Vagina (tissue), 2 donors: ENCODE results near the gene ZNF780A. TPM values are rescaled to one million over a fixed set of nuclear protein-coding genes. Genes with fewer than 3 reads are reported as not detected.

ENCODE experiments used
- DNase-seq, 2 donors: peaks; one replicate each; pipeline ENCODE4 v3.0.0-alpha.2; 2017; ENCODE audit errors: extremely low spot score in 2 of 2
- H3K27ac ChIP-seq: fragments of 200-600 bp; sonication (generic); one replicate; pipeline ENCODE4 v1.5.1; 2019
- H3K27me3 ChIP-seq: fragments of 200-600 bp; sonication (generic); one replicate; pipeline ENCODE4 v1.5.1; 2019
- H3K36me3 ChIP-seq, 2 donors: fragments of 200-600 bp; sonication (generic); one replicate each; pipeline ENCODE4 v1.5.1; 2017 to 2019
- H3K4me1 ChIP-seq: fragments of 200-600 bp; sonication (generic); one replicate; pipeline ENCODE4 v1.5.1; 2019
- H3K4me3 ChIP-seq, 2 donors: fragments of 200-600 bp; sonication (generic); 1 replicate in 1 of 2; 2 replicates in 1 of 2; pipeline ENCODE4 v1.5.1; 2016 to 2019
- H3K9me3 ChIP-seq: fragments of 200-600 bp; sonication (generic); one replicate; pipeline ENCODE4 v1.5.1; 2019
- CTCF ChIP-seq, 3 experiments: fragments of 450-650 bp in 2 of 3; fragments of 200-600 bp in 1 of 3; sonication (generic) in 1 of 3; IDR thresholded peaks; one replicate each; pipeline ENCODE4 v1.5.1; 2017 to 2019; ENCODE audit warnings: antibody characterized with exemption in 3 of 3, mild to moderate bottlenecking in 2 of 3, moderate library complexity in 2 of 3
- POLR2A ChIP-seq, 2 donors: fragments of 450-650 bp; IDR thresholded peaks; one replicate each; pipeline ENCODE4 v1.6.1; 2017; ENCODE audit warnings: antibody characterized with exemption in 2 of 2, mild to moderate bottlenecking in 2 of 2, moderate library complexity in 2 of 2
- POLR2AphosphoS5 ChIP-seq, 2 donors: sonication (generic); formaldehyde crosslinking; IDR thresholded peaks; one replicate each; pipeline ENCODE4 v1.9.0; 2017; ENCODE audit warnings: antibody characterized with exemption in 2 of 2, mild to moderate bottlenecking in 2 of 2, low read depth in 1 of 2; ENCODE audit not compliant: insufficient read depth in 1 of 2
- intact Hi-C: fragments of 100-400 bp; cut with DNase I; formaldehyde crosslinking; loops from one replicate; pipeline ENCODE4 v1.15.1; 2023
- total RNA-seq: library from RNA; depleted of rRNA; stranded (reverse); fragments of >200 nt; gene quantifications from one replicate; pipeline ENCODE4 v1.2.3, GENCODE V29; 2016

The ZNF780A gene
- total RNA-seq, 1 donor from 2014 or later: 18.7 TPM

- TF ChIP-seq CTCF (IDR thresholded peaks at IDR 0.05) (no peak), POLR2A (IDR thresholded peaks at IDR 0.05) (no peak), POLR2AphosphoS5 (IDR thresholded peaks at IDR 0.05; ENCODE audit: insufficient read depth in 1 of 2, low read depth in 1 of 2) (no peak)
- intact Hi-C loops: no loop called here
- Histone ChIP-seq H3K27me3 (no peaks in the 10 kb centered on the region), H3K36me3 (peaks cover 0 to 4% of the 10 kb centered on the region in 2 donors), H3K27ac (no peak overlapping the region), H3K4me3 (no peak overlapping the region), H3K4me1 (no peaks in the 10 kb centered on the region), H3K9me3 (peaks cover 61% of the 10 kb centered on the region)
- no peak for DNase-seq
Measured at GRCh38 chr19:40026597-40026970, 64.2 kb downstream of the ZNF780A start.

- intact Hi-C loops: no loop called here
- no peak for DNase-seq
- Histone ChIP-seq H3K27me3 (no peaks in the 10 kb centered on the region), H3K27ac (no peak overlapping the region), H3K4me3 (no peak overlapping the region), H3K4me1 (no peaks in the 10 kb centered on the region), H3K36me3 (no peaks in the 10 kb centered on the region), H3K9me3 (peaks cover 56% of the 10 kb centered on the region)
- TF ChIP-seq POLR2A (IDR thresholded peaks at IDR 0.05) (no peak), CTCF (IDR thresholded peaks at IDR 0.05) (no peak), POLR2AphosphoS5 (IDR thresholded peaks at IDR 0.05; ENCODE audit: insufficient read depth in 1 of 2, low read depth in 1 of 2) (no peak)
Measured at GRCh38 chr19:40025938-40026596, 64.7 kb downstream of the ZNF780A start.

GRCh38 chr19:40023969-40024368 is 66.8 kb downstream of the ZNF780A start:
- TF ChIP-seq POLR2AphosphoS5 (IDR thresholded peaks at IDR 0.05; ENCODE audit: insufficient read depth in 1 of 2, low read depth in 1 of 2) (no peak), CTCF (IDR thresholded peaks at IDR 0.05) (no peak), POLR2A (IDR thresholded peaks at IDR 0.05) (no peak)
- Histone ChIP-seq H3K27me3 (no peaks in the 10 kb centered on the region), H3K27ac (no peak overlapping the region), H3K4me3 (no peak overlapping the region), H3K4me1 (no peaks in the 10 kb centered on the region), H3K9me3 (peaks cover 37% of the 10 kb centered on the region), H3K36me3 (no peaks in the 10 kb centered on the region)
- intact Hi-C loops: no loop called here
- DNase-seq: no peak

Other genes starting within 250 kb of the ZNF780A start
- 180 TPM for gene FBL, start 244.6 kb downstream of the ZNF780A start, total RNA-seq
- 31.7 TPM for gene FCGBP, start 156.3 kb downstream of the ZNF780A start, total RNA-seq
- gene PSMC4, start 119.8 kb downstream of the ZNF780A start, total RNA-seq: 74.9 TPM
- gene ZNF546, start 93.9 kb downstream of the ZNF780A start, total RNA-seq: 5.2 TPM
- 12.0 TPM for gene ZNF780B, start 34.7 kb downstream of the ZNF780A start, total RNA-seq
- gene MAP3K10, start 100.5 kb upstream of the ZNF780A start, total RNA-seq: 10.6 TPM
- not detected for gene TTC9B, start 127.4 kb upstream of the ZNF780A start, total RNA-seq
- not detected for gene CCNP, start 135.7 kb upstream of the ZNF780A start, total RNA-seq
- 105 TPM for gene AKT2, start 194.4 kb upstream of the ZNF780A start, total RNA-seq